GM08714 (cell line): ENCODE measurements around the gene SLC35A3.

Experiments used
- H3K4me3 ChIP-seq: fragments of 200-500 bp; sonication (Bioruptor generic); 2 replicates; pipeline ENCODE4 v1.5.1; 2014; ENCODE audit warnings: mild to moderate bottlenecking, low read length, inconsistent platforms
- ZNF274 ChIP-seq: IDR thresholded peaks from 2 replicates; pipeline ENCODE4 v1.6.1; 2012; ENCODE audit warnings: mild to moderate bottlenecking, low read depth, low read length

Gene SLC35A3

GRCh38 chr1:100070201-100070939, 100.6 kb downstream of the SLC35A3 start:
- no peak for TF ChIP-seq ZNF274
- H3K4me3 ChIP-seq: no peak overlapping the region

- no peak for TF ChIP-seq ZNF274
- no peak overlapping the region for H3K4me3 ChIP-seq
Measured at GRCh38 chr1:100073531-100073930, 103.7 kb downstream of the SLC35A3 start.

DNA sequence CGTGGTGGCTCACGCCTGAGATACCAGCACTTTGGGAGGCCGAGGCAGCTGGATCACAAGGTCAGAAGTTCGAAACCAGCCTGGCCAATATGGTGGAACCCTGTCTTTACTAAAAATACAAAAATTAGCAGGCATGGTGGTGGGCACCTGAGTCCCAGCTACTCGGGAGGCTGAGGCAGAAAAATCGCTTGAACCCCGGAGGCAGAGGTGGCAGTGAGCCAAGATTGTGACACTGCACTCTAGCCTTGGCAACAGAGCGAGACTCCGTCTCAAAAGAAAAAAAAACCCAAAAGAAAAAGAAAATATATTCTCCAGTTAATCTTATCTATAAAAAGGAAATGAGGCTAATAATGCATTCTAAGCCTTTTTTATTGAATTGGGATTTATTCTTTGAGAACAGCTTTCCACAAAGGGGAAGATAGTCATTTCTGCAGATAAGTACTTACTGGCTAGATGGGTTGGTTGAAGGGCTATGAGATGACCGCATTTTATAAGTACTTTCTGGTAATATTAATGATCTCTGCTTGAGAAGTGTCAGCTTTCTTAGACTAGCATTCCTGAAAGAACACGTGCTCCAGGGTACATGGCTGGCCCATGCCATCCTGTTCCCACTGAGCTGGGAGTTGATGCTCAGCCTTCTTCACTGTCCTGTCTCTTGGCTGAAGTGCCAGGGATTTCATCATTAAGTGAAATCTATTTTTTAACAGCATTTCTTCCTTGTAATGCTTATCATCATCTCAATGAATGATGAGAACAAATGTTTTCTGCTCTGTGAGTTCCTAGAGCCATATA, 105.0 kb downstream of the SLC35A3 start:
- H3K4me3 ChIP-seq: no peak overlapping the region
- TF ChIP-seq ZNF274: no peak

DNA sequence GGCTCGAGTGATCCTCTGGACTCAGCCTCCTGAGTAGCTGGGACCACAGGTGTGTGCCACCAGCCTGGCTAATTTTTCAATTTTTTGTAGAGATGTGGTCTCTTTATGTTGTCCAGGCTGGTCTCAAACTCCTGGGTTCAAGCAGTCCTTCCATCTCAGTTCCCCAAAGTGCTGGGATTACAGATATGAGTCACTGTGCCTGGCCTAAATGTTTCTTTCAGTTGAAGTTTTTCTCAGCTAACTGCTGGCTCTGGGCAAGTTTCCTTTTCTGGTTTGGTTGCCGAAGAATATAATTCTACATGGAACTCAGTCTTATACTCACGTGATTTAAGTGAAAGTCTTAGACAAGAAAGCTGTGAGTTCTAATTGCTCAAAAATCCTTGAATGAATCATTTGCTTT, 106.0 kb downstream of the SLC35A3 start:
- H3K4me3 ChIP-seq: no peak overlapping the region
- TF ChIP-seq ZNF274: no peak

- TF ChIP-seq ZNF274: no peak
- no peak overlapping the region; the same call in 1 of the 2 replicates for H3K4me3 ChIP-seq
Measured at GRCh38 chr1:100076319-100076718, 106.5 kb downstream of the SLC35A3 start.

DNA sequence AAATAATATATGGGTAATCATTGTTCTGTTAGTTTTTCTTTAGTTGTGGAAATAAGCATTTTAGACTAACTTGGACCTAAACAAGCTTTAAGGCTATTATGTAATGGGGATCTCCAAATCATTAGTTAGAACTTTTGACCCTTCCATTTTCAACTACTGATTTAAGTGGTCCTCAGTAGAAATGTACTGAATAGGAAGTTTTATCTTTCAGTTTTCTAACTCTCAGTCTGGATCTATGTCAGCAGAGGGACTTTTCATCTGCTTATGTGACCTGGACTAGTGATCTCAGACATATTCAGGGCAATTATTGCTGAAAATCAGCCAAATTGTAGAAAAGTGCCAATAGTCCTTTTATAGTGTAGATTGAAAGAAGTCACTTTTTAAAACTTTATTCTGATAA, 106.9 kb downstream of the SLC35A3 start:
- no peak for TF ChIP-seq ZNF274
- no peak overlapping the region; the same call in 1 of the 2 replicates for H3K4me3 ChIP-seq

DNA sequence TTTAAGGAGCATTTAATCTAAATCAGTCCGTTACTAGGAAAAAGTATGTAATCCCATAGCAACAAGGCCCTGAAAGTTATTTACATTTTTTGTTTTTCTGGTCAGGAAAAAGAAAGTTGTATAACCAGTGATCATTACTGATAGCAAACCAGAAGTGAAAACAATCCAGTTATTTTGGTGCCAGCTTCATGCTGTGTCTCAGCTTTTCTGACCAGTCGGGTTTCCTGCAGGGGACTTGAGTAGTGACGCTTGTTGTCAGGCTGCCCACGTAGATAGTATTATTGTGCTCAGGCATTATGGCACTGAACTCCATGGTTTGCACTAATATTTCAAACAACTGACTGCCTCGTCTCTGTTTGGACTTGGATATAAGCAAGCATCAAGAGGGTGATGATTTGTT, 107.7 kb downstream of the SLC35A3 start:
- no peak for TF ChIP-seq ZNF274
- H3K4me3 ChIP-seq: no peak overlapping the region

- H3K4me3 ChIP-seq: no peak overlapping the region
- no peak for TF ChIP-seq ZNF274
Measured at GRCh38 chr1:100080331-100080730, 110.5 kb downstream of the SLC35A3 start.
